ENCODE measurements around the gene CFAP46. TPM values are rescaled to one million over a fixed set of nuclear protein-coding genes. Genes with fewer than 3 reads are reported as not detected.

Gene CFAP46
- total RNA-seq, 1 experiment from 2014 or later: not detected

GRCh38 chr10:132805599-132805998, 136.8 kb downstream of the CFAP46 start:
- no TSS peak for BruUV-seq (replicated peaks)
- no peak for DNase-seq
- CTCF ChIA-PET: no interaction called here
- Mint-ChIP-seq H3K27me3 (ENCODE audit: unreplicated experiment) (peaks cover 5% of the 10 kb centered on the region), H3K4me1 (ENCODE audit: low read depth, unreplicated experiment) (no peaks in the 10 kb centered on the region), H3K4me3 (ENCODE audit: low read depth, unreplicated experiment) (no peak overlapping the region), H3K27ac (ENCODE audit: unreplicated experiment) (no peak overlapping the region), H3K9me3 (ENCODE audit: low read depth, unreplicated experiment) (no peaks in the 10 kb centered on the region), H3K36me3 (ENCODE audit: insufficient read depth, unreplicated experiment) (no peaks in the 10 kb centered on the region)
- intact Hi-C loops (cut with micrococcal nuclease; ENCODE audit: unreplicated experiment): no loop called here
- no peak for TF ChIP-seq CTCF (IDR thresholded peaks at IDR 0.05; ENCODE audit: unreplicated experiment)

- intact Hi-C loops (cut with micrococcal nuclease; ENCODE audit: unreplicated experiment): no loop called here
- H3K36me3 Mint-ChIP-seq (ENCODE audit: insufficient read depth, unreplicated experiment): no peaks in the 10 kb centered on the region
- TF ChIP-seq CTCF (IDR thresholded peaks at IDR 0.05; ENCODE audit: unreplicated experiment): no peak
- DNase-seq: no peak
- no peak overlapping the region for H3K27ac Mint-ChIP-seq (ENCODE audit: unreplicated experiment)
- BruUV-seq (replicated peaks): no TSS peak
- CTCF ChIA-PET: no interaction called here
- H3K4me3 Mint-ChIP-seq (ENCODE audit: low read depth, unreplicated experiment): no peak overlapping the region
- H3K27me3 Mint-ChIP-seq (ENCODE audit: unreplicated experiment): no peaks in the 10 kb centered on the region
- no peaks in the 10 kb centered on the region for H3K9me3 Mint-ChIP-seq (ENCODE audit: low read depth, unreplicated experiment)
- no peaks in the 10 kb centered on the region for H3K4me1 Mint-ChIP-seq (ENCODE audit: low read depth, unreplicated experiment)
Observed at GRCh38 chr10:132804785-132805426, 137.5 kb downstream of the CFAP46 start.

- Mint-ChIP-seq H3K9me3 (ENCODE audit: low read depth, unreplicated experiment) (no peaks in the 10 kb centered on the region), H3K27me3 (ENCODE audit: unreplicated experiment) (no peaks in the 10 kb centered on the region), H3K4me3 (ENCODE audit: low read depth, unreplicated experiment) (no peak overlapping the region), H3K27ac (ENCODE audit: unreplicated experiment) (no peak overlapping the region), H3K4me1 (ENCODE audit: low read depth, unreplicated experiment) (no peaks in the 10 kb centered on the region), H3K36me3 (ENCODE audit: insufficient read depth, unreplicated experiment) (no peaks in the 10 kb centered on the region)
- CTCF ChIA-PET: no interaction called here
- BruUV-seq (replicated peaks): no TSS peak
- no peak for TF ChIP-seq CTCF (IDR thresholded peaks at IDR 0.05; ENCODE audit: unreplicated experiment)
- no peak for DNase-seq
- intact Hi-C loops (cut with micrococcal nuclease; ENCODE audit: unreplicated experiment): no loop called here
Observed at GRCh38 chr10:132804287-132804686, 138.1 kb downstream of the CFAP46 start.

- Mint-ChIP-seq H3K27ac (ENCODE audit: unreplicated experiment) (no peak overlapping the region), H3K9me3 (ENCODE audit: low read depth, unreplicated experiment) (no peaks in the 10 kb centered on the region), H3K4me3 (ENCODE audit: low read depth, unreplicated experiment) (no peak overlapping the region), H3K4me1 (ENCODE audit: low read depth, unreplicated experiment) (no peaks in the 10 kb centered on the region), H3K27me3 (ENCODE audit: unreplicated experiment) (no peaks in the 10 kb centered on the region), H3K36me3 (ENCODE audit: insufficient read depth, unreplicated experiment) (no peaks in the 10 kb centered on the region)
- no peak for DNase-seq
- CTCF ChIA-PET: no interaction called here
- intact Hi-C loops (cut with micrococcal nuclease; ENCODE audit: unreplicated experiment): no loop called here
- no peak for TF ChIP-seq CTCF (IDR thresholded peaks at IDR 0.05; ENCODE audit: unreplicated experiment)
- no TSS peak for BruUV-seq (replicated peaks)
Observed at GRCh38 chr10:132803416-132804210, 138.8 kb downstream of the CFAP46 start.

All from Calu3 (cell line).